Ammon's horn (tissue), 1 donor: ENCODE data around the gene PLCH1.

Experiments
- DNase-seq: peaks from one replicate; pipeline ENCODE4 v3.0.0-alpha.2; 2016; ENCODE audit warnings: low spot score

PLCH1 gene

DNA sequence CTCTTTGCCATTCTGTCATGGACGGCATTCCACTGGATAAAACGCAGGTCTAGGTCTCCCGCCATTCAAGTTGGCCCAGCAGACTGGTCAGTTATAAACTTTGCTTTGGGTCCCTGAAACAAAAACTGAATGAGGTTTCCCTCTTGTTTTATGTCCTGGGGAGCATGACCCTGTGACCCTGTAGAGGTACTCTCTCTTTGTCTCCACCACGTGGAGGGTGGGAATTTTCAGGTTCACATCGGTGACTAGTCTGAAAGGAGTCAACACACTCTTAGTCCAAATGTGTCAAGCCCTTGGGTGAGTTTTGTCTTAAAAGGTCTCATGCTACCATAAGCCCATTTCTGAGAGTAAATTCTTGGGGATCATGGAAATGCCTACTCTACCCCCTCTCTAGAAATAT, 139.9 kb downstream of the PLCH1 start:
- DNase-seq = no peak

DNA sequence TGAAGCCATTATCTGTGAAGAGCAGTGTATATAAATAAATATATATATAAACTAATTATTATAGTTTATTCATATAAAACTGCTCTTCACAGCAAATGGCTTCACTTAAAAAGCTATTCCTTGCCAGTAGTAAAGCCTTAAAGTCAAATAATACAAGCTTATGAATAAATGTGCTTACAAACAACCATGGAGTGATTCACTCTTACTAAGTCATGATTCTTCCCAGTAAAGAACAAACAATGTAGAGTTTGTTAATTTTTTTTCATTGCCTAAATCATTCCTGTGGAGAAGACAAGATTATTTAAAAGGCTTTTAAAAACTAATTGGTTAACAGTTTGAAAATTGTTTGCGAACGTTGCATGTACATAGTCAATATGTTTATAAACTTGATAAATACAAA, 140.7 kb downstream of the PLCH1 start:
- no peak for DNase-seq

DNA sequence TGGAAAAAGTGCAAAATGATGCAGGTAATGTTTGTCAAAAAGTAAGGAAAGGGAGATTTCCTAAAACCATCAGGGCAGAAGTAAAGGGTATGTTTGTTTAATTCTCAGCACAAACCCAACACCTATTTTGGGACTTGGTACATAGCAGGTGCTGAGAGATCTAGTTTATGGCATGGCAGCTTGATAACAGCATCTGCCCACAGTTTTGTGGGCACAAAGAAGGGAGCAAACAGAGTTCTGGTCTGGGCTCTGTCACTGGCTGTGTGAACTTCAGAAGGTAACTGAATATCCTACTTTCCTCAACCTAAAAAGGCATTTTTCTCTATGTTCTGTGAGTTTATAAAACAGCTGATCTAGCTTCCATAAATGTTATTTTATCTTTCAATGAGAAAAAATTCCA, 141.6 kb downstream of the PLCH1 start:
- DNase-seq = no peak

DNA sequence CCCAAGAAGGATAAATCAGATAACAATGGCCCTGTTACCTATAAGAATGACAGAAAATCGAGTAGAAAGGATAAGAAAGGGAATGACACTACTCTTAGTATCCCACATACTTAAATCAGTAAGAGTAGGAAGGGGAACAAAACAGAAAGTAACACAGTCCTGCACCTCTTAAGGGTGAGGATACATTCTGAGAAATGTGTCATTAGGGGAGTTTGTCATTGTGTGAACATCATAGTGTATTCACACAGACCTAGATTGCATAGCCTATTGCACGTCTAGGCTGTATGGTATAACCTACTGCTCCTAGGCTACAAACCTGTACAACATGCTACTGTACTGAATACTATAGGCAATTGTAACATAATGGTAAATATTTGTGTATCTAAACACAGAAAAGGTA, 142.6 kb downstream of the PLCH1 start:
- no peak for DNase-seq

DNA sequence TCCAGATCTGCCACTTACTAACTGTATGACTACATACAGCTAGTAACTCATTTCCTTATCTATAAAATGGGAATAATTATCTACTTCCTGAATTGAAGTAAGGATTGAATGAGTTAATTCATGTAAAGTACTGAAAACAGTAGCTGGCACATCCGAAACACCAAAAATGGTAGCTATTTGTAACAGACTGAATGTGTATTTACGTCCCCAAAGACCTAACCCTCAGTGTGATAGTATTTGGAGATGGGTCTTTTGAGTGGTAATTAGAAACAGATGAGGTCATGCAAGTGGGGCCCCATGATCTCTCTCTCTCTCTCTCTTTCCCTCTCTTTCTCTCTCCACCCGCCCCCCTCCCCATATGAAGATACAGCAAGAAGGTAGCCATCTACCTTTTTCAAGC, 146.2 kb downstream of the PLCH1 start:
- DNase-seq = no peak

DNA sequence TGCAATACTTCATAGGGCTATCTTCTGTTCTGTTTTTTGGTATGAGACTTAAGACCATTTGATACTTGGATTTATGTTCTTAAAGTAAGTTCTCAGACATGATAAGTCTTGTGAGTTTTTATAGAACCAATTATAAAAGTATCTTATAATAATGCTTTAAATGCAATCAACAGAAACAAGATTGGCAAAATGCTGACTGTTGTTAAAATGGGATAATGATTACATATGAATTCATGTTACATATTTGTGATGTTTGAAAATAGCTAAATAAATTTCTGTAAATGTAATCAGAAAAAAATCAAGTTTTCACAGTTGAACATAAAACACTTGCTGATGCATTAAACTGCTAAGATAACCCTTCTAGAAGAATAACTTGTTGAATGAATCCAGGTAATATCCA, 148.3 kb downstream of the PLCH1 start:
- DNase-seq = no peak

DNA sequence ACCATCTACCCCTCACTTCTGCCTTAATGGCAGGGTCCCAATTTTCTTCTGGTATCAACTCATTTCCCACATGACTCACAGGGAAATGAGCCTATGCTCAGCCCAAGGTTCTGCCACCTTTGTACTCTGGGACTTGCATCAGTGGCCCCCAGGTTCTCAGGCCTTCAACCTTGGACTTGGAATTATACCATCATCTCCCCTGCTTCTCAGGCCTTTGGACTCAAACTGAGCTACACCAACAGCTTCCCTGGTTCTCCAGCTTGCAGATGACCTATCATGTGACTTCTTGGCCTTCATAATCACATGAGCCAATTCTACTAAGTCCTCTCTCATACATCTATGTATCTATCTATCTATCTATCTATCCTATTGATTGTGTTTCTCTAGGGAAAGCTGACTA, 149.5 kb downstream of the PLCH1 start:
- no peak for DNase-seq

DNA sequence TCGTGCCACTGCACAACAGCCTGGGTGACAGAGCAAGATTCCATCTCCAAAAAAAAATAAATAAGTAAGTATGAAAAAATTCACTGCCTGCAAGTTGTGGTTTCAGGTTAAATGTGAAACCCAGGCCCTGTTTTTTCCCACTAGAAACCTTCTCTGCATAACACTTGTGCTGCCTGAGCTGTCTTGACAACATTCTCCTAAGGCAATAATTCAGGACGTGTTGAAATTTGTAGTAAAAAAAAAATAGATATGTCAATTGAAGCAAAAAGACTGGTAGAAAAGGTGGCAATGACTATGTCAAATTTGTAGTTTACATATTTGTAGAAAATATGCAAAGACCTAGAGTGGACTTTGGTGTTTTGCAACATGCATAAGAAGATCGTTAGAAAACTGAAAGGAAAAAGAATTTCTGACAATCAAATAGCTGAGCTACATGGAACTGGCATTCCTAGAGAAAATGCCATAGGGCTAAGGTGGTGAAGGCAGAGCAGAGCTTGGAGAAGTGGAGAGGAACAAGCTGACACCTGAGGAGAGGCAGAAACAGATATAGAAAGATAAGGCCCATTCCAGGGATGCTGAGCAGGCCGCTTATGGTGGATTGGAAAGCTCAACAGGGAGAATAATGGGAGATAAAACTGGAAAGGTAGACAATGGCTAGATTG, 150.2 kb downstream of the PLCH1 start:
- DNase-seq = no peak

DNA sequence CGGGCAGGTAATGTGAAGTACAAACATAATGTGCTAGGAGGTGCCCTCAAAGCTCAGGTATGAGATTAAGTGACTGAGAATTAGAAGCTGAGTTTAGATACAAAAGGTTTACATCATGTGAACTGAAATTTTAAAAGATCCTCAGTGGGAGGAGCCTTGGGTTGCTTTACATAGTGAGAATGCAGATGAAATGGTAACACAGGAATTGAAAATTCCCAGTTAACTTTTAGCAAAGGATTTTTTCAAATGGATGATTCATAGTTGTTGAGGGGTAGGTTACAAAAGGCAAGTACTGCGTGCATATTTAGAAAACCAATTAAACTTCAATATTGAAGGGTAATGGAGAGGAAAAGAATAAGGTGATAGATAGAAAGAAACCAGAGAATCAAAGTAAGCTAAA, 157.3 kb downstream of the PLCH1 start:
- no peak for DNase-seq

DNA sequence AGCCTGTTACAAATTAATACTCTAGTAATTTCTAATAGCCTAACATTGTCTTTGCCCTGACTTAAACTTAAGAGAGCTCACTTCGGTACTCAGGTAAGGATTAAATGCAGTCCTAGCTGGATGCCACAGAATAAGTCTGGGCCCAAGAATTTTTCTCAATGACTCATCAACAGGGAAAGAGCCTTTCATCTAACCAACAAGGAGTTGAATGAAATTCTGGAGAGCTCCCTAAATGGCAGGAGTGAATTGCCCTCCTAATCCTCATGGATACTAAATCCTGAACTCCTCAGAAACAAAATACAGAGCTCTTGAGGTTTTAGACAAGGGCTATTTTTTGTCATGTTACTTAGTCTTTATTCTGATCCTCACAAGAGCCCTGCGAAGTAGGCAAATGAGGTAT, 159.5 kb downstream of the PLCH1 start:
- no peak for DNase-seq

DNA sequence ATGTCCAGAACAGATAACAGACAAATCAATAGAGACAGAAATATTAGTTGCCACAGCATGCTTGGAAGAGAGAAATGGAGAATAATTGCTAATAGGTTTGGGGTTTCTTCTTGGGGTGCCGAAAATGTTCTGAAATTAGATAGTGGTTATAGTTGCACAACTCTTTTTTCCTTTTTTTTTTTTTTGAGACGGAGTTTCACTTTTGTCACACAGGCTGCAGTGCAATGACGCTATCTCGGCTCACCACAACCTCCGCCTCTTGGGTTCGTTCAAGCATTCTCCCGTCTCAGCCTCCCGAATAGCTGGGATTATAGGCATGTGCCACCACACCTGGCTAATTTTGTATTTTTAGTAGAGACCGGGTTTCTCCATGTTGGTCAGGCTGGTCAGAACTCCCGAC, 163.3 kb downstream of the PLCH1 start:
- DNase-seq = no peak

DNA sequence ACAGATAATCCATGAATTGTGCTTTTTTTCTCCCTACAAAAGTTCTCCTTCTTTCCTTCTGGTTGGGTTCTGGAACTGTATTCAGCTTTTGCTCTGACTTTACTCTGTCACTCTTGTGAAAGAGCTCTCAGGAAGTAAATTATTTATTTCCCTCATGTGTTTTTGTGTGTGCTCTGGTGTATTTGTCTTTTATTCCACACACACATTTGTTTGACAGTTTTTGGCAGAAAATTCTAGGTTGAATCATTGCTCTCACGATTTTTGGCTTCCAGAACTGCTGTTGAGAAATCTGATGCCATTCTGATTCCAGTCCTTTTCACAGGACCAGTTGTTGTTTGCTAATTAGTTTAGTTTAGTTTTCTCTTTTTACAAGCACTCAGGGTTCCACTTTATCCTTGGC, 172.8 kb downstream of the PLCH1 start:
- peak; percentile 65 for DNase-seq

DNA sequence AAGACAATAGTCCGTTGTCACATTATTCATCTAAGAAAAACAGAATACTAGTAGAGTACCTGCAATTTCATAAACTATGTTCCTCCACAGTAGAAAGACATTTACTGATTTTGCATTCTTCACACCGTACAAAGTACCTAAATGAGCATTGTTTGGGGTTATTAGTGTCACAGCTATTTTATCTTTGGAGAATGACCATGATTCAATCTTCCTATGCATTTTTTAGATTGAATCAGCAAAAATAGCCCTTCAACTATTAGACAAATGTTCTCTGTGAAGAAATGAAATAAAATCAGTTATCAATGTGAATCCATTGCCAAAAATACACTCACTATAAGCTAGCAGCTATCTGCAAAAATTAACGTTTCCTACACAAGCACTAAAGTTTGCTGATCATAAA, 176.6 kb downstream of the PLCH1 start:
- DNase-seq = no peak

DNA sequence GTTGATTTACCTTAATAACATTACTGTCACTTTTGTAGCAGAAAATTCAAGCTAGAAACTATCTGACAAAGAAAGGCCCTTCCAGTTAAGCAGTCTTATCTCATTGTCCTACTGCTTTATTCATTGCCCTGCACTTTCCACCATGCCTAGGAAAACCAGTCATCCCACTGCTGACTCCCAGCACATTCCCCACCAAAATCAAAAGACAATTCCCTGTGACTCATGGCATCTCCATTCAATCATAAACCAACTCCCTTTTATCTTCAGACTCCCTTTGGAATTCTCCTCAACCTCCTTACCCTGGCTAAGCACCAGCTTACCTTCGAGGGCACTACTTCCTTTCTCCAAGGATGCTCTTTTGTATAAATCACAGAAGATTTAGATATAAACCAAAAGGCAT, 184.3 kb downstream of the PLCH1 start:
- no peak for DNase-seq

DNA sequence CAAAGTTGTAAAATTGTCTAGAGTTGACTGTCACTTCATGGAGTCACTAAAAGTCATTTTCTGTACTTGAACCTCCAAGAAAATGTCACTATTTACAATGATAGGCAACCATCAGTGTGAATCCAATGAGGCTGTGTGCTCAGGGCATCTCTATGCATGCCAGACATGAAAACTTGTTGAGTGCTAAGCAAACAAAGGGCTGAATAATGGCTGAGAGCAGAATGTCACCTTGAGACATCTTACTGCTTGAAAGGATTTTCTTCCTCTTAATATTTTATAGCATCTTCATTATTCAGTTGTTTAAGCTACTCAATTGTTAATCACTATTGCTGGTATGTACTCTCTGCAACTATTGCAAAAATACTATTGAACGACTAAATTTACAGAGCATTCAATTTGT, 184.7 kb downstream of the PLCH1 start:
- DNase-seq = no peak

DNA sequence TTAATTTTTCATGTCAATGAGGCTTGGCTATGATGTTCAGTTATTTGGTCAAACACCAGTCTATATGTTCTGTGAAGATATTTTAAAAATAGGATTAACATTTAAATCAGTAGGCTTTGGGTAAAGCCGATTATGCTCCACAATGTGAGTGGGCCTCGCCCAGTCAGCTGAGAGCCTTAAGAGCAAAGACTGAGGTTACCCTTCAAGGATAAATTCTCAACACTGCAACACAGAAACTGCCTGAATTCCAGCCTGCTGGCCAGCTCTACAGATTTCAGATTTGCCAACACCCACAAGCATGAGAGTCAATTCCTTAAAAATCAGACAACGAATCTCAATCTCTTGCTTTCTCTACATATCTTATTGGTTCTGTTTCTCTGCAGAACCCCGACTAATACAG, 188.3 kb downstream of the PLCH1 start:
- DNase-seq = no peak

DNA sequence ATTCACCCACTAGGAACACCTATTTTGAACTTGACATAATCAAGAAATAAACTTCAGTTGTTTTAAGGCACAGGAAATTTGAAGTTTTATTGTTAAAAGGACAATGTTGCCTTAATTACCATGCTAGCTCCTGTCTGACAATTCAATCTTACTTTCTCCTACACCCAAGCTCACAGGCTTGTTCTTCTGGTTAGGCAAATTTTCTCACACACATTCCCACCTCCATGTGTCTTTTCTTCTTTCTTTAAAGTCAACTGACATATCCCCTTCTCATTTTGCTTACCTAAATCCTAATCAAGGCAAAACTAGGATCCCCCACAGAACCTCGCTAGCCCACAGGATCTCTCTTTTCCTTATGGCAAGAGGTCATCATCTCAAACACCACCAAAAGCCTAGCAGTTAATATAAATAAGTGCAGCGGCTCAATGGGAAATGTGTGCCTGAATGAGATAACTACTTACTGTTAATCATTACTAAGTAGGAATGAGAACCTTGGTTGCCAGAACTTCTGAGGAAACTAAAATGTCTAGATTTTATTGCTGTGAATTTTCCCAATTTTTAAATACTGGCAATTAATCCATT, 189.3 kb downstream of the PLCH1 start:
- no peak for DNase-seq

DNA sequence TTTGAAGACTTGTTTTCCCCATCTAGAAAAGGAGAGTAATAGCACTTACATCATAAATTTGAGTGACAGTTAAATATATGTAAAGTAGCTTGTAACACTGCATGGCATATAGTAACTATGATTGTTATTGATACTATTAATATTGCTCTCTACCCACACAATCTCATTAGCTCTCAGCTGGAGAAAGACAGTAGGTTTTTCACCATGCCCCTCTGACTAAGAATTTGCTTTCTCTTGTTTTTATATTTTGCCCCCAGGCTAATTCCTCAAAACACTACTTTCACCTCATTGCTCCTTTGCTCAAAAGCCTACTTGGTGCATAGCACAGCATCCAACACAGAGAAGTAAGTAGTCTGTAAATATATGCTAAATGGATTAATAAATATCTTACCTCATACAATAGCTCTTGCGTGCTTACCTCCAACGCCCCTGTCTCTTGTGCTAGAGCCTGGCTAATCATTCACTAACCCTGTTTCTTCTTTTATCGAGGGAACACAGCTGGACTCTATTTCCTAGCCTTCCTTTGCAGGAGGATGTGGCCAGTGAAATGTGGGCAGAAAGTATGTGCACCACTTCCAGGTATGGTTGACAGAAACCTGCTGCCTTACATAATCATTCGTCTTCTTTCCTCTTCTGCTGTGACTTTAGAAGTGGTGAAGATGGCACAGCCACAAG, 190.0 kb downstream of the PLCH1 start:
- DNase-seq = no peak

DNA sequence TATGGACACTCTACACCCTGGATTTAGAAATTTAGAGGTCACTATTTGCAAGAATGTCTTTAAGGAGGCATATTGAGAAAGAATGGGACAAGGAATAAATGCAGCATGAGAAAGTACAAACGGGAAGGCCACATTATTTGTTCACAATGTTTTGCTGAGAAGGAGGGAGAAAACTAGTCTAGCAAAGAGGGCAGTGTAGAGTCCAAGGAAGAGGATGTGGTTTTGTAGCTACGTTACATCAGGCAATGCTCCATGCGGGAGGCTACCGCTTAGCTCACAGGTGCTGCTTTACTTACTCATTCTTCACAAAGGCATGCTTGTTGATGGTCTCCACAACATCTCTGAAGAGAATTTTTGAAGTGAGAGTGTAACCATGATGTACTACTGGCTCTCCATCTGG, 191.1 kb downstream of the PLCH1 start:
- DNase-seq = no peak

DNA sequence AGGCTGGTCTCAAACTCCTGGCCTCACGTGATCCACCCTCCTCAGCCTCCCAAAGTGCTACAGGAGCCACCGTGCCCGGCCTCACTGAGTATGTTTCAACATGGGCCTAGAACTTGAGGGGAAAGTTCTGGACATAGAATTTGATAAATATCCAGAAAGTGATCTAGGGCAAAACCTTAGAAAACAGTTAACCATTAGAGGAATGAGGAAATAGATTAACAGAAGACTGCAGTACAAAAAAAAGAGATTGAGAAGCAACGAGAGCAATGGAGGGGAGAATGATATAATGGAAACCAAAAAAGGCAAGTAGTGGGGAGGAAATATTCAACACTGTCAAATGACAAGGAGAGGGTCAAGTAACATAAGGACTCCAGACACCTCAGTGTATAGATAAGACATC, 191.5 kb downstream of the PLCH1 start:
- no peak for DNase-seq

DNA sequence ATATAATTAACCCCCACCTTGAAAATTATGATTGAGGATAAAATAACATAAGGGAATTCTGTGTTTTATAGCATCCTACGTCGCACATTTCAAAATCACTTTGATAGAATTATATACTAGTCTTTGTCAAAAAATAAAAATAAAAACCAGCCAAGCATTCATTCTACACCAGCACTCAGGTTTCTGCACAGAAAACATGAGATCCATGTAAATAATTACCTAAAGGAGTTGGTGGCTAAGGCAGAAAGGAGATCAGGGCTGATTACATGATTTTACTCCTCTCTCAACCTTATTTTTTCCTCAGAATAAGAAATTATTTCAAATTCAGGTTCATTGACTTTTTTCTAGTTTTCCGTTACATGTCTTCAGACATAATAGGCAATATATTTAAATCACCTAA, 194.5 kb downstream of the PLCH1 start:
- DNase-seq = no peak

DNA sequence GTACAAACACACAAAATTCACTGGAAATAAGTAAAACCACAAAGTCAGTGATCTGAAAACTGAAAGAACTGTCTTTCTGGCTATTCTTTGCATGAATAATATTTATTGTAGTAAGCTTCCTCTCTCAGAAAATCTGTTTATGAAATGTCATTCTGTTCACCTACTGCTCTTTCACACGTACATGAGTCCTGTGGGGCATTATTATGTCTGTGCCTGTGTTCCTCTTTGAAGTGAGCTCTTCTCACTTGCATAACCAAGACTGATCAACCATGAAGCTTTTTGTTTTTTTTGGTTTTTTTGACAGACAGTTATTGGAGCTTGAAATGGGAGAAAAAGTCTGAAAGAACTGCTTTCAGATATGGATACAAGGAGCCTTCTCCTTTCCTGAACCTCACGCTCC, 195.8 kb downstream of the PLCH1 start:
- DNase-seq = no peak

DNA sequence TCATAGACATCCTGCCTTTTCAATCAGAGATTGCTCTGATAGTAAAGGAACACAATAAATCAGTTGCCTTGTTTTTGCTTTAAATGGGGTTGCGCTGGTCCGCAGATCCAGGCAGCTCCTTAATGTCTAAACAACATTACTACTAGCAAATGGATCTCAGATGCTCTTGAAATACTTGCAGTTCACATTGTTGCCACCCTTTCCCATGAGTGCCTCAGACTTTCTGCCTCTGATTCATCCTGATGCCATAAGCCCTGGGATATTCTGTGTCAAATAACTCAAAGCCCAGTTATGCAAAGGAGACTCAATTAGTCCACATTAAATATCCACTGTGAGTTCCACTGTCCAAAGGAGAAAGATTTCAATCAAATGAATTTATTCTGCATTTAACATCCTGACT, 196.7 kb downstream of the PLCH1 start:
- no peak for DNase-seq

DNA sequence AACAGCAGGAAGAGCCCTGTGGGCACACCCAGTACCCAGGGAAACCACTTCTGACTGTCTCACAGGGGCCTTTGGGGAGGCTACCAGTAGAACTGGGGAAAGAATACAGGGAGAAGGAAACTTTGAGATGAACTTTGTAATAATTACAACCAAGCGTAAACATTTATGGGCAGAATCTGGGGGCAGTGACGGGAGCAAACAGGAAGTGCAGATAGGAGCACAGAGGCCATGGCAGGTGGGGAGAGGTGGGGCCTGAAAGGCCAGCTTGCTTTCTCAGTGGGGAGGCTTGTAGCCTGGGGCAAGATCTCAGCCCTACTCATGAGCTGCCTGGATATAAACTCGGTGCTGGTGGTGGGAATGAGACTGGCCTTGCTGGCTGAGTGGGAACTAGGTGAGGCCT, 209.8 kb downstream of the PLCH1 start:
- DNase-seq = no peak
